HFF-Myc (cell line): ENCODE data around the gene METTL24.

Experiments
- DNase-seq: peaks from one replicate; pipeline ENCODE4 v3.0.0-alpha.2; 2011; ENCODE audit warnings: low read depth; ENCODE audit errors: extremely low read depth
- H3K4me3 ChIP-seq: replicated peaks from 2 replicates; pipeline ENCODE4 v1.5.1; 2011; ENCODE audit warnings: low read depth, mild to moderate bottlenecking, control low read depth, low read length
- CTCF ChIP-seq: IDR thresholded peaks from 2 replicates; pipeline ENCODE4 v1.5.1; 2012; ENCODE audit warnings: mild to moderate bottlenecking, low read depth, low read length, control low read depth; ENCODE audit errors: missing control alignments

The METTL24 gene

DNA sequence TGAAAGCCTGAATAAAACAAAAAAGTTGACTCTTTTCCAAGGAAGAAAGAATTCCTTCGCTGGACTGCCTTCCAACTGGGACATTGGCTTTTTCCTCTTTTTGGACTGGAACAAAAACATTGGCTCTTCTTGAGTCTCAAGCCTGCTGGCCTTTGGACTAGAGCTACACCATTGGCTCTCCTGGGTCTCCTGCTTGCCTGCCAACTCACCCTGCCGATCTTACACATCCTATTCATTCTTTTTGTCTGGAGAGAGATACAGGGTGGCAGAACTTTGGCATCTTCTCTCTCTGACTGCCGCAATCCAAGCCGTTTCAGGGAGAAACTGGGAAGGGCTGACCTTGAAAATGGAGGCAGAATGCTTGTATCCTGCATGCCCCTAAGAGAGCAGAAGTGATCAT lies 37.1 kb upstream of the METTL24 start:
- DNase-seq: no peak
- no peak for TF ChIP-seq CTCF
- H3K4me3 ChIP-seq: no peak overlapping the region

DNA sequence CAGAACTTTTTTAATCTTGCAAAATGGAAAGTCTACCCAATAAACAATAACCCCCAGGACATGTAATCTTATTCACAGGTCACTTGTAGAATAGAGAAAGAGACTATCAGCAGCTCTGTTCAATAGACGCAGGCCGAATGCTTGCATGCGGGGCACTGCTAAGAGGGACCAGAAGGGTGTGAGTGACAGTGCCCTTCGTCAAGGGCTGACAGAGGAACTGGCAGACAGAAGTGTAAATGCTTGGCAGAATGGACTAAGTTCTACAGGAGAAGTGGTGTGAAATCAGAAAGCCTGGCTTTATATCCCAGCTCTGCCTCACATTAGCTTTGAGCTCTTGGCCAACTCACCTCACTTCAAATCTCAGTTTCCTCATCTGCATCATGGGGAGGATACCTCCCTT lies 36.3 kb upstream of the METTL24 start:
- DNase-seq: no peak
- H3K4me3 ChIP-seq: no peak overlapping the region
- no peak for TF ChIP-seq CTCF

DNA sequence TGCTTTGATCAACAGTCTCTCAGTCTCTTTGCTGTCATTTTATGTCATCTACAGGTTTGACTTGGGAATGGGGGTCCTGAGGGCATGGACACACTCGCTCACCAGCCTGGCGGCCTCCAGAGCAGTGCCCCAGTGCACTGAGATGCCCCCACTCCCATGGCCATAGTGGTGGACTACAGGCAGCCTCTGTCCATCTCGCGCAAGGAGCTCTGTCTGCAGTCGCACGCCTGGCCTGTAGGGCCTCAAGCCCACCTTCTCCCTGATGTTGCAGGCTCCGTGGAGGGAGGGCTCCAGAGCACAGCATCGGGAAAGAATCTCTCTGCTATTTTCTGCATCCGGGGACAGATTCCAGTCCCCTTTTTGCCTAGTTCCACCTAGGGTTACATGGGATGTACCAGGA lies 34.6 kb upstream of the METTL24 start:
- no peak overlapping the region for H3K4me3 ChIP-seq
- TF ChIP-seq CTCF: no peak
- no peak for DNase-seq

DNA sequence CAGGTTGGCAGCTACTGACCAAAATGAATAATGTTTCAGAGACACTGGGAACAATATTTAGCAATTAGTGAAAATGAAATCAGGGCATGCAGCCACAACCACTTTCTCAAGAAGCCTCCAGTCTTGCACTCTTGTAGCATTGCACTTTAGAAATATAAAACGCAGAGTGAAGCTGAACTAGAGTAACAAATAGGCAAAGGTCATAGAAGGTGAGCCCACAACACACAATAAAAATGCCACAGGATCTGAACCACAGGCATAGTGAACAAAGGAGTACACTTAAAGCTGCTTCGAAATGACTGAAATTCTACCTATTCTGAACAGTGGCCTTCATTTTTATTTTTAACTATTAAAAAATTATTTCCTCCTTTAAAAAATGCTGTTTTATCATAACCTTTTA lies 32.3 kb upstream of the METTL24 start:
- no peak for TF ChIP-seq CTCF
- no peak for DNase-seq
- H3K4me3 ChIP-seq: no peak overlapping the region

DNA sequence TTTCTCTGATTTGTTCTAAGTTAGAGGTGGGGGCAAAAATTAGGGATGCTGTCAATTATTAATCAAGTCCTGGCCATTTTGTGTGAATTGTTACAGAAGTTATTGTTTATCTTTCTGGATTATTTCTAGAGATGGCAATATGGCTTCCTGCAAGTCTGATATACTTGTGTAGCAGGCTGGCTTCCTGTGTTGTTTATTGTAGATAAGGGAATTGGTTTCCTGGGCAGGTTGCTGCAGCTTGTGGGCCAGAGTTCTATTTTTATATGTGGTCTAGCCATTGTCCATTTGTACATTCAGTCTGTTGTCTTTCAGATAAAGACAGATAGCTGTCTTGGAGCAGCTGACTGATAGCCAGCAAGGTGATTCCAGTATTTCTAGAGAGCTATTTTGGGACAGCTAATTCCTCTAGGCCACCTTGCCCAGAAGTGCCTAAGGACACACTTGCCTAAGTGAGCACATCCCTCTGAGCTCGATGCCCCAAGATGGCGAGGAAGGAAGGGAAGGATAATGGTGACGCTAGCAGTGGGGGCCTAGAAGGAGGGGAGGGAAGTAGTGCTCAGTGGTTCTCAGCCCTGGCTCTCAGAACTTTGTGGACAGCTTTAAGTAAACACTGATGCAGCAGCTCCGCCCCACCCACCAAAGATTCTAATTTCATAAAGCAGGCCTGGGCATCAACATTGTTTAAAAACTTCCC lies 31.7 kb upstream of the METTL24 start:
- H3K4me3 ChIP-seq: no peak overlapping the region
- no peak for TF ChIP-seq CTCF
- DNase-seq: no peak

DNA sequence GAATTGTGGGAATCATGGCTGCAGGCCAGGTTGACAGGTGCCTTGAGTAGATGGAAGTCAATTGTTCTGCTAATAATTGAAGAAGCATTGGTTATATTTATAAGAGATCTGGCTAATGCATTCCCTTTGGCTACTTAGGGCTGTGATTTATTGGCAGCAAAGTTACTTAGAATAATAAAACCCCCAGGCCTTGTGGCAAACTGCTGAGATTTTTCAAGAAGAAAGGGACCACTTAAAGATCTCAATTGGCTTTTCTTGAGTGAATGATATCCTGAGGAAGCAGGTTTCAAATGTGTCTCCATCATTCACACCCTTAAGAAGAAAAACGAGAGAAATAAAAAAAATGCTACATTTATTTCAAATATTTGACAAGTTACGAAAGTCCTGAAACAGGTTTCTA lies 29.8 kb upstream of the METTL24 start:
- no peak for DNase-seq
- no peak overlapping the region for H3K4me3 ChIP-seq
- TF ChIP-seq CTCF: no peak

DNA sequence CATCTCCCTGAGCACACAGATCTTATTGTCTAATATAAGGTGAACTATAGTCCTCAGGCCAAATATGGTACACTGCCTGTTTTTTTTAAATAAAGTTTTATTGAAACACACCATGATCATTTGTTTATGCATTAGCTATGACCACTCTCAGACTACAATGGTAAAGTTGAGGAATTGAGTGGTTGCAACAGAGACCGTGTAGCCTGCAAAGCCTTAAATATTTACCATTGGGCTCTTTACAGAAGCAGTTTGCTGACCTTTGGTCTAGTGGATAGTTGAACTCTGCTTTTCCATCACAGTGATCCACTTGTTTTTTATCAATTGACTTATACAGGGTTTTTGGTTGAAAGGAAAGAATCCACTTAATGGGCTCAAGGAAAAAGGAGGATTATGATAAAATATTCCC lies 27.3 kb upstream of the METTL24 start:
- no peak for TF ChIP-seq CTCF
- DNase-seq: no peak
- H3K4me3 ChIP-seq: no peak overlapping the region
